SW 1271 (cell line): ENCODE measurements around the gene HMGCS1.
"Not testable (repeated sequence)": the region's sequence is repeated elsewhere in the genome, so short reads cannot be mapped to it uniquely, and the experiment has no call there.

ENCODE experiments used
- DNase-seq, 2 experiments: peaks; one replicate each; lab custom pipeline; 2025; lab: John Stamatoyannopoulos, UW

The HMGCS1 gene

DNA sequence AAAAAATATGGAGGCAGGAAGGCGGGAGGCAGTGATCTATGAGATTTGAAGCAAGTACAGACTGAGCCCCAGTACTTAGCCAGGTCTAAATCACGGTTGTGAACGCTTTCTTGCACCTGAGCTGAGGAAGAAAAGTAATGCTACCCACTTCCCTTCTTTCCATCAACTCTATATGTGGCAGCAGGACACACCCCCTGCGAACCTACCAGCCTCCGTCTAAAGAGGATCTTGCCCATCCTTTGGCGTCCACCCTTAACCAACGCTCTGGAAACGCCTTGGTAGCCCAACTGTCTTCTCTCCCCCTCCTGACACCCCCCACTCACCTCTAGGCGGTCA lies 545 bp downstream of the HMGCS1 start:
- peak in 1 of 2 experiments; percentile 56 for DNase-seq

DNA sequence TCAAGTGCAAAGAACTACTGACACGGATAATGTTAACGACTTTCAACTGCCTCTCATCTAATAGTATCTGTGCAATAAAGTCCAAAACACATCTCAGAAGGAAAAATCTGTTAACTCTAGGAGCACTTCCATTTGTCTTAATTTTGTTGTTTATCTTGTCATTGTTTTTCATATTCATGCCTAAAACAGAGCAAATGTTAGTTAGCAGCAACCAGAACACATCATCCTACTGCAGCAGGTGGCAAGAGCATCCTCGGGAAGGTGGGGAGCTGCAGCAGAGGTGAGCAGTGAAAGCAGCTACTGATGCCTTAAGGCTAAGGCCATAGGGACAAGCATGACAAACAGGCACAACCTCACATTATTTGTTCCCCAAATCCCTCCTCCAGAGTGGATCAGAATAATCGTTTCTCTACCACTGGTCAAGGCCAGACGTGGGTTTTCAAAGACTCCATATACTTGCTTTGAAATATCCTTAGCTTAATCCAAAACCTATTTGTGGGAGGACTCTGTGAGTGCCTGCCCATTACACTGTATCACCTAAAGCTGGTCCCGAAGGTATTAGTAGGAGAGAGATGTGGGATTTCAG lies 1.0 kb downstream of the HMGCS1 start:
- DNase-seq = no peak

DNA sequence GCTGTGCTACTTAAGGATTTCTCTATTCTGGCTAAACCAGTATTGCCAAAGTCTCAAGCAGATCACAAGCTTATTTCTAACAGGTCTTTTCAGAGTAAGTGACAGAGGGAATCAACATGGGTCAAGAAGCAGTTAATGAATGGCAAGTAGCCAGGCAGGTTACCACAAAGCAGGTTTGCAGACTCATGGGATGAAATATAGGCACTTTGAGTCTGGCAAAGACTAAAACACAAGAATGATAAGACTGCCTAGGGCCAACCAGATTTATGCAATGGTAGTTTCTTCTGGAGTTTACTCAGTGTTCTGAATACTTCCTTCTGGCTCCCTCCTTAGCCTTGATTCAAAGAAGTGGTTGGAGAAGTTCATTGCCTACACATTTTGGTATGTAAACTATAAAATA lies 3.6 kb downstream of the HMGCS1 start:
- DNase-seq = no peak

DNA sequence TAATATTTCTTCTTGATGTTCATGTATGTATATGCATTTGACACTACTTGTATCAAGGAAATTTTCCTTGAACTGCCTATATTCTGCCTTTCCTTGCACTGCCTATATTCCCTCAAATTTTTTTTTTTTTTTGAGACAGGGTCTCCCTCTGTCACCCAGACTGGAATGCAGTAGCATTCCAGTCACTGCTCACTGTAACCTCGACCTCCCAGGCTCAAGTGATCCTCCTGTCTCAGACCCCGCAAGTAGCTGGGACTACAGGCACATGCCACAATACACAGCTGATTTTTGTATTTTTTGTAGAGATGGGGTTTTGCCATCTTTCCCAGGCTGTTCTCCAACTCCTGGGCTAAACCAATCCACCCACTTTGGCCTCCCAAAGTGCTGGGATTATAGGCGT lies 4.1 kb downstream of the HMGCS1 start:
- DNase-seq = no peak

DNA sequence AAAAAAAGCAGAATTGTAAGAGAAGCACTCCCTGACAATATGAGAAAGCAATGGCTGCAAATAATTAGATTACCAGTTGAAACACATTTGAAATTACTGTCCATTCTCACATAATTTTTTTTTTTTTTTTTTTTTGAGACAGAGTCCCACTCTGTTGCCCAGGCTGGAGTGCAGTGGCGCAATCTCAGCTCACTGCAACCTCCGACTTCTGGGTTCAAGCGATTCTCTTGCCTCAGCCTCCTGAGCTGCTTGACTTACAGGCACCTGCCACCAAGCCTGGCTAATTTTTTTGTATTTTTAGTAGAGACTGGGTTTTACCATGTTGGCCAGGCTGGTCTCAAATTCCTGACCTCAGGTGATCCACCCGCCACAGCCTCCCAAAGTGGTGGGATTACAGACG lies 6.3 kb downstream of the HMGCS1 start:
- DNase-seq = not testable (repeated sequence)

DNA sequence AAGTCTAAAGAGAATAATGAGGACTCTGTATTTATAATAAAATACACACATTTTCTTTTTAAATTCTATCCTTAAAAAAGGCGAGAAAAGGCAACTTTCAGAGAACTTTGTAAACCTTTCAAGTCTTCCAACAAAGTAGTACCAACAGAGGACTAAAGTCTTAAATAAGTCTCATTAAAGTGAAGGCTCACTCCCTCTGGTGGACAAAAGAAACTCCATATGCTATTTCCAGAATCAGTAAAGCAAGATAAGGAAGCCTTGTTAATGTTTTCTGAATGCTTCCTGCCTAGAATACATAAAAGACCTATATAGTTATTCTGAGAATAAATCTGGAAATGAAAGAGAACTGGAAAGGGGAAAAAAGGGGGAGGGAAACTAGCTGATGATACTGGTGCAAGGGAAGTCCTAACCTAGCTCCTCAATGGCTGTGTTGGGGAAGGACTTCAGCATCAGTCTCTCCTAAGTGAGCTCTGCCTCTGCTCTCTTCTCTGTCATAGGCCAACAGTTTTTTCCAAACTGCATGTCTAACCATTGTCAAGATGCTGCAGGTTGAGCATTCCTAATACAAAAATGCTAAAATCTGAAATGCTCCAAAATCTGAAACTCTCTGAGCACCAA lies 7.2 kb downstream of the HMGCS1 start:
- peak; percentile 33 to 80 for DNase-seq

DNA sequence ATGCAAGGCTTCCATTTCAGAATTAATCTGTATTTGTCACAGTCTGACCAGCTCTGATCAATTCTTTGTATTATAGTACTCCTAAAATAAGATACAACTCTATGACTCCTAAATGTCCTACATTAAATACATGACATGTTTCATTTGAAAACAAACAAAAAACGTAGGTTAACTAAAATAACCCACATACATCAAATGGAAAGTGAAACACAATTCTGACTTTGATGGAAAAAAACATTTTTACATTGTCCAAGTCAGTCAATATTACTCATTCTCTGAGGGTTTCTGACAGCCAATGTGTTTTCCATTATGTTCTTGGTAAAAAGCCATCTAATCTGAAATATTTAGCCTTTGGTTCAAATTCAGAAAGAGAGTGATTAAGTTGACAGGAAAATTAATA lies 8.7 kb downstream of the HMGCS1 start:
- no peak for DNase-seq

DNA sequence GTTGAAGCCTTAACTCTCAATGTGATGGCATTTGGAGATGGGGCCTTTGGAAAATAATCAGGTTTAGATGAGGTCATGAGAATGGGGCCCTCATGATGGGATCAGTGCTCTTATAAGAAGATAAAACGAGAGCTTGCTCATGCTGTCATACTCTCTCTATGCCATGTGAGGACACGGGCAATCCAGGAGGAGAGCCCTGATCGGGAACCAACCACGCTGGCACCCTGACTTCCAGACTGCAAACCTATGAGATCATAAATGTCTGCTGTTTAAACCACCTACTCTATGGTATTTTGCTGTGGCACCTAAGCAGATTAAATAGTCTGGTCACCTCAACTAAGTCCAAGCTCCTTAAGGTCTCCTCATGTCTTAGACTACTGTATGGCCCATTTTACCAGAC lies 10.0 kb downstream of the HMGCS1 start:
- no peak for DNase-seq

DNA sequence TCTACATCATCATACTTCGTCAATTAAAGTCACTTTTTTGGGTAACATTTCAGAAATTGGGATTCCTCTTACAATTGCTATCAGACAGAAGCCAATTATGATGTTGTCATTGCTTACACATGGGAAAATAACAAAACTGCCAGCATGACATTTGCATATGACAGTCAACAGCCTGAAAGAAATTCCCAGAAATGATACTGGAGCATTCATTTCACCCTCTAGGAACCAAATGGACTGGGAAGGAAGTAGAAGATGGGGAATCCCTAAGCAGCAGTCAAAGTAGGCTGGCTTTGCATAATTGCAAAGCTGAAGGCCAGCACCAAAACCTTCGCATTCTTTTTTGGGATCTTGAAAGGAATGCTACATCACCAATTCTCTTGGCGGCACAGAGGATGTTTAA lies 10.7 kb downstream of the HMGCS1 start:
- DNase-seq = no peak

DNA sequence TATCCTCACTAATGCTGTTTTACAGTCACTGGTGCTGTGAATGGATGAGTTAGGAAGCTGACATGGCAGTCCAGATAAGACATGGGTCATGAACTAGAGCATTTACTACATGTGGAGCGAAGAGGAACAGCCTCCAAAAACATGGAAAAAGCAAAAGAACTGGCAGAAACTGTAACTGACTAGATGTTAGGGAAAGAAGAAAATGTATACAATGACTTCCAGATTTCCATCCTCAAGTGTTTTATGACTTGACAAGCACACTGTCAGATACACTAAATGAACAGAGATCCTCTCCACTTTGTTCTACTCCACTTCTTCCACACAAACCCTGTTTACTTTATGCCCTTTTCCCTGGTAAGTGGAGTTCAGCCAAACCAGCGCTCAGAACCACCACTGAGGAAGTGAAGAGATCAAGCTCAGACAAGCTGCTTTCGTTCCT lies 11.5 kb downstream of the HMGCS1 start:
- DNase-seq = no peak

DNA sequence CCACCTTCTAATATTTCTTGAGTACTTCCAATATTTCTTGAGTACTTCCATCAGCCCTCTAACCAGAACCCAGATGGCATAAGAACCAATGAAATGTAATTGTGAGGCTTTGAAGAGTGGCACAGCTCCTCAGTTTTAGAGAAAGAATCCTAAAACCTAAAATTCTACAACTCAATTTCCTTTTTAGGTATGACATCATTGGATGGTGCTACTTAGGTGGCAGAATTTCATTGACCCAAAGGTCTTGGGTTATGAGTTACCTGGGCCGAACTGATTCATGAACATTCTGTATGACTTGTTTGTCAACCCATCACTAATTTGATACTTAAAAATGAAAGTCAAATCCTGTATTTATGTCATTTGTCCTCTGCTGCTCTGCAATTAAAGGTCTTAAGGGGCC lies 13.1 kb downstream of the HMGCS1 start:
- DNase-seq = no peak

DNA sequence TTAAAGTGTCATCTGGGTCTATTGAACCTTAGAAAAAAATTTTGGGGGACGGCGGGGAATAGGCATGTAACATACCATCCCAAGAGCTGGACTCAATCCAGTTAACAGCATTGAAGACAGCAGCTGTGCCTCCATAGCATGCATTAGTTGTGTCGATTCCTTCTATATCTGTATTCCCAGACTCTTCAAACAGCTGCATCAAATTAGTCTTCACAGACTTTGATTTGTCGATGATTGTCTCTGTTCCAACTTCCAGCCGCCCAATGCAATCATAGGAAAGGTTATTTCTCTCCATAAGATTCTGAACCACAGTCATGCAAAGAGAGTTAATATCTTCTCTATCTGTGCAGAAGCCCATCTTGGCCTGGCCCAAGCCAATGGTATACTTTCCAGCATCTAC lies 14.8 kb downstream of the HMGCS1 start:
- no peak for DNase-seq

DNA sequence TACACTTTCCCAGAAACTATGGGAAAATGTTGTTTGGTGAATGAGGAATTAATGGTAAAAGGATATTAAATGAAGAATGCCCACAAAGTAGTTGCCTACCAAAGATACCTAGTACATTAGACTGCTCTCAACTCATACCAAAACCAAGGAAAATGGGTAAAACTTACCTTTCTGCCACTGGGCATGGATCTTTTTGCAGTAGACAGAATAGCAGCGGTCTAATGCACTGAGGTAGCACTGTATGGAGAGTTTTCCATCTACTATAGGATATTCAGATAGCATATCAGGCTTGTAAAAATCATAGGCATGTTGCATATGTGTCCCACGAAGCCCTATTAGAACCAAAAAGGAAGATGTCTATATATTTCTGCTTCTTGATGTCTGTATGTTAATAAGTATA lies 16.4 kb downstream of the HMGCS1 start:
- DNase-seq = no peak

DNA sequence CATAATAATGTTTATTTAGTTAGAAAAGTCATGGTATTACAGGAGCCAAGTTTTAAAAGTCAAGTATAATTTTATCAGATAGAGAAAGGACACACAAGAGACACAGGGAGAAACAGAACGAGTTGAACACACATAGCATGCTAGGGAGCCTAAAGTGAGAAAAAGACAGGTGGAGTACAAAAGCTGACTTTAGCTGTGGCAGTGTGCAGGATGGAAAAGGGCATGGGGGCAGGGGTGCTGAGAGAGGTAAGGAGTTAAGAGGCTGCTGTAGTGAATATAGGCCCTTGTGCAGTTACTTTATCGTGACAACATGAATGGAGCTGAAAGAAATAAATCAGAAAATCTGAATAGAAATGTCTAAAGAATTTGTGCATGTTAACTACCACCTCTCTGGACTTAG lies 18.0 kb downstream of the HMGCS1 start:
- no peak for DNase-seq

DNA sequence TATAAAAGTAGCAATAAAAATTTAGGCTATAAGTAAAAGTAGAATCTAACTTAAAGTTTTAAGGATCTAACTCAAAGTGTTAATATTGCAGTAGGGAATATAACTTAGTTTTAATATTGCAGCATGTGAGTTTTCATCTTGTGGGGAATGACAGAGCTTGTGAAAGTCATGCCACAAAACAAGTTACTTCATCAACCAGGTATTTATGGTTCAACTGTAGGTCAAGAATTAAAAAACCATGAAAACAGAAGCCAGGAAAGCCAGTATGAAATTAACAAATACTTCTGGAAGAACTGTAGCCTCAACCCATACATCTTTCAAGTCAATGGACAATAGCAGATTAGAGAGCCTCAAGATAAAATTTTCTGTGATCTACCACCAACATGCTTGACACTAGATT lies 19.0 kb downstream of the HMGCS1 start:
- DNase-seq = peak in 1 of 2 experiments; percentile 12

DNA sequence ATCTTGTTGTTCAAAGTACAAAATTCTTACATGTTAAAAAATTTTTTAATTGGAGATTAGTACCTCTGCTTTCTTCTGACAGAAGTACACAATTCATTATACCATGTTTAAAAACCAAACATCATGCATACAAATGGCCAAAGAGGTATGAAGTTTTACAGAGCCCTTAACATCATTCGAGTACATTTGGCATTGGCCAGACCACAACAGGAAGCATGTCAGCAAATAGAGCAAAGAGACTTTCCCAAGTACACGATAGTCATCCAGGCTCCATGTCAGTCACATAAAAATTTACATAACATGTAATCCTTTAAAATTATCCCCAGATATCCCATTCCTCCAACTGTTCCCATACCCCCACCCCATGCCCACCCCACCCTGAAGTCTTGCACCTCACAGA lies 22.5 kb downstream of the HMGCS1 start:
- DNase-seq = no peak

DNA sequence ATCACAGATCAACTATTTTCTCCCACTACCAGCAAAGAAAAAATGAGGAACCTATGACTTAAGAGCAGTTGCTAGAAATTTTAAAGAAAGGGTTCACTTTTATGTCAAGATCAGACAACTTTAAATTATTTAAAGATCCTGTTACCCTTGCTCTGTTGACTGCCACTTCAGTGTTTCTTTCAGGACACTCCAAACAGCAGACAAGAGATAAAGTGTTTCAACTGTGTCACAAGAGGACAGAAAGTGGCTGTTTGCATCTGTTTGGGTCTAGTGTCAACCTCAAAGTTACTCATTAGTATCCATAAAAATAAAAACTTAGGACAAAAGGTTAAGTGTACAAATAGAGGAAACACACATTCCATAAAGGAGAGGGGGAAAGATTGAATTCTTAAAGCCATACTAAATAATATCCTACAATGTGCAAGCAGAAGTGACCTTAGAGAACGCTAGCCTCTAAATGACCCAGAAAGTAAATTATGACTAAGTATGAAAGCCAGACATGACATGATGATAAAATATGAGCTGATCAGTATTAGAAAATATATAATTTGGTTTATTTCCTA lies 24.9 kb downstream of the HMGCS1 start:
- no peak for DNase-seq

DNA sequence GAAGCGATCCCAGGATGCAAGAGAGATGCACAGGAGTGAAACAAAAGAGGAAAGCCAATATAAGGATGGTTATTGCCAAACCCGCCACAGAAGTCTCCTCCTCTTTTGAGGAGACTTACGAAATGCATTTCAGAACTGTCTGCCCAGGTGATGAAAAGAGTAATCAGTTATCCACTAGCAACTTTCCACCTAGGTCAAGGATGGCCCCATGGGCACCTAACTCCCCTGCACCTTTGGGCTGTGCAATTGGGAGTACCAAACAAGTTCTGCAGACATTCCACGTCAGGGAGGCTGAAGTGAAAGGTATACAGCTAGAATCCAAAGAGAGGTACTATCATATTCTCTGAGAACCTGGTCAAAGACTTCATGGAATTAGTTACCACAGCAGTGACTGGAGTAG lies 25.7 kb downstream of the HMGCS1 start:
- no peak for DNase-seq

DNA sequence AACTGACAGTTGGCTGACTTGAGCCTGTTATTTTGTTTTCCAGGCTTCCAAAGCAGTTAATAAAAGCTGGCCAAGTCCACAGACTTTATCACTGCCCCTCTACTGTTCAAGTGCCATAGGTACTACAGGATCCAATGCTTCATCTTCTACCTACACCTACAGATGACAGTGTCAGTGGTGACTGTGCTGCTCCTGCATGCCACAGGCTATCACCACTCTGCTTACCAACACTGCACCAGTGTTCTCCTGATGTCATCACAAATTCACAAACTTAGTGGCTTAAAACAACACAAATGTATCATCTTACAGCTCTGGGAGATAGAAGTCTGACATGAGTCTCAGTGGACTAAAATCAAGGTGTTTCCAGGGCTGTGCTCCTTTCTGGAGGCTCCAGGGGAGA lies 26.6 kb downstream of the HMGCS1 start:
- no peak for DNase-seq

DNA sequence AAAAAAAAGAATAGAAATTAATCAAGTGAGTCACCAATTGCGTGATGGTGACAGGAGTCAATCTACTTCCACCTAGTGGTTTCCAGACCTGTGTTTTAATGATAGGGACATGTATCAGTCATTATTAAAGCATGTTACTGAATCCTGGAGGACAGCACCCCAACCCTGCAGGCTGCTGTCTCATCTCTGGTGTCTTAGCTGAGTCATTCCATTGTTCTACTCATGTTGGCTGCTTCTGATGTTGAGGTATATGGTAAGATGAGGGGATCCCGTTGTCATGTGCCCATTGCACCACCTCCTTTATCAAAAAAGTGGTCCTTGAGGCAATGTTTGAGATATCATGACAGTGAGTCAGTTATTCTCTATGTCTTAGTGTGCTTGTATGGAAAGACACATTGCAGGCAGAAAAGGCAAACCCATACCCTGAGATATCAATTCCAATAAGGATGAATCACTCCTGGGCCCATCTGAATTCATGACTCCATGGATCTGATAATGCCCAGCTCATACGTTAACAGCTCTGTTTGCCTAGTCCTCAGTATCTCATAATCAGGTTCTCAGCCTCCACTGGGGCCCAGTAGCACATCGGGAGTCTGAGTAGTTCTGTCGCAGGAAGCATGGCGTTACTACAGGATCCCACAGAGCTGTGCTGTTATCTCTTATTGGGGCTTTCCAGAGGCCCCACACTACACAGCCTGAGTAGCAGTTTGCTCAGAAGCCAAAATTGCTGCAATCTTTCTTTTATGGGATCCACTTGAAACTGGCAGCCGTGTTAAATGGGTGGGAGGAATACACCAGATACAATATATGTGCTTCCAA lies 31.2 kb downstream of the HMGCS1 start:
- no peak for DNase-seq

DNA sequence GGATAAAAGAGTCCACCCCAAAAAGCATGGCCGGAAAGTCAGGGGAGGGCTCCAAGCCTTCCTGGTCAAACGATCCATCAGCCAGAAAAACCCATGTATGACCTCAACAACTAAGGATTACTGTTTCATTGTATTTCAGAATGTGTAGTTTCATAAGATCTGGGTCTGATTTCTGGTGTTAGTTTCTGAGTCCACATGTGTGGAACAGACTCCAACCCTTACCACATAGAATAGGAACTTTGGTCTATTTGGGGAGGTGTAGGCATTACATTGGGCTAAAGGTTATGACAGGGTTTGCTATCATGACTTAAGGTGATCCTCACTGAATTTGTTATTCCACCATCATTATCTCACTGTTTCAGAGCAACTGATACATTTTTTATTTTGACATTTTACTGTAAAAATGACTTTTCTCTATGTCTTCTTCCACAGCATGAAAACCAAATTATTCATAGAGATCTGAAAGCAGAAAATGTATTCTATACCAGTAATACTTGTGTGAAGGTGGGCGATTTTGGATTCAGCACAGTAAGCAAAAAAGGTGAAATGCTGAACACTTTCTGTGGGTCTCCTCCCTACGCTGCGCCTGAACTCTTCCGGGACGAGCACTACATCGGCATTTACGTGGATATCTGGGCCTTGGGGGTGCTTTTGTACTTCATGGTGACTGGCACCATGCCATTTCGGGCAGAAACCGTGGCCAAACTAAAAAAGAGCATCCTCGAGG lies 33.5 kb downstream of the HMGCS1 start:
- DNase-seq = no peak

DNA sequence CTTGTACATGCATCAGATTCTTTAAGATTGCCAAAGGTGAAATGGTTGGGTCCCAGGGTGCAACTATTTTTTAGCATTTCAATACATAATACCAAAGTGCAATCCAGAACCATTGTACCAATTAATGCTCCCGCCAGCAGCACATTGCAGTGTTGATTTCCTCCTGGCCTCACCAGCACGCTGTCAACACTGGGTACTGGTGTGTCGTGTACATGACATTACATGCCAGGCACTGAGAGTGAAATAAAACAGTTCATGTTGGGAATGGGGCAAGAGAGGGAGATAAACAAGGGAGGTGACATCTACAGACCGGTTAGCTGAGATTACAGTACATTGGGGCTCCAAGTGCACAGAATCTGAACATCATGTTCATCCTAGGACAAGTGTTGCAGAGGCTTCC lies 37.8 kb downstream of the HMGCS1 start:
- no peak for DNase-seq
